IMR-90 (cell line): ENCODE results near the gene CRY2. TPM values are rescaled to one million over a fixed set of nuclear protein-coding genes. Genes with fewer than 3 reads are reported as not detected.

Experiments used
- ATAC-seq: fragments of 200-7000 bp; cut with Tn5 transposase; 2 replicates; pipeline ENCODE4 v1.9.1; 2020; ENCODE audit warnings: low read depth, mild to moderate bottlenecking, moderate library complexity
- BruUV-seq: library from RNA; stranded (reverse); fragments of 400-500 nt; replicated peaks from 2 replicates; lab custom pipeline; 2021; lab: Mats Ljungman, UMichigan
- CTCF ChIA-PET: fragments of 300-600 bp; formaldehyde crosslinking; extraction: SDS; loops from one replicate; lab custom pipeline; 2021; ENCODE audit warnings: antibody characterized with exemption; lab: Yijun Ruan, JAX
- POLR2A ChIA-PET: fragments of 300-600 bp; sonication (Branson Sonifier 250); formaldehyde crosslinking; loops from one replicate; lab custom pipeline; 2022; ENCODE audit warnings: antibody characterized with exemption; ENCODE audit not compliant: unreplicated experiment; lab: Charles Lee
- DNase-seq: peaks from one replicate; pipeline ENCODE4 v3.0.0; 2013
- H2AFZ ChIP-seq: replicated peaks from 2 replicates; pipeline ENCODE3; 2013; ENCODE audit warnings: low read length, mild to moderate bottlenecking; ENCODE audit not compliant: poor library complexity
- H2AK5ac ChIP-seq: 2 replicates; pipeline ENCODE4 v1.6.1; 2013; ENCODE audit warnings: low read depth, low read length, inconsistent platforms
- H2AK9ac ChIP-seq: replicated peaks from 2 replicates; pipeline ENCODE3; 2013; ENCODE audit warnings: mild to moderate bottlenecking, low read depth, low read length, moderate library complexity; ENCODE audit not compliant: poor library complexity
- H2BK120ac ChIP-seq: 2 replicates; pipeline ENCODE4 v1.6.1; 2013; ENCODE audit warnings: low read depth, low read length, inconsistent platforms
- H2BK15ac ChIP-seq: 3 replicates; pipeline ENCODE4 v1.6.1; 2013; ENCODE audit warnings: low read depth, low read length, inconsistent platforms
- H2BK20ac ChIP-seq: 2 replicates; pipeline ENCODE4 v1.6.1; 2013; ENCODE audit warnings: low read depth, mild to moderate bottlenecking, inconsistent platforms, low read length, moderate library complexity
- H2BK5ac ChIP-seq: 2 replicates; pipeline ENCODE4 v1.6.1; 2013; ENCODE audit warnings: mild to moderate bottlenecking, low read depth, low read length, inconsistent platforms; ENCODE audit not compliant: poor library complexity, severe bottlenecking
- H3K14ac ChIP-seq: replicated peaks from 2 replicates; pipeline ENCODE4 v1.6.1; 2013; ENCODE audit warnings: low read depth, low read length, inconsistent platforms
- H3K18ac ChIP-seq: 2 replicates; pipeline ENCODE4 v1.6.1; 2013; ENCODE audit warnings: low read depth, low read length, control low read depth
- H3K23ac ChIP-seq: 2 replicates; pipeline ENCODE4 v1.6.1; 2013; ENCODE audit warnings: low read depth, low read length, inconsistent platforms
- H3K27ac ChIP-seq: 2 replicates; pipeline ENCODE4 v1.5.1; 2013; ENCODE audit warnings: mild to moderate bottlenecking, control low read depth, low read length; ENCODE audit not compliant: insufficient read depth
- H3K27me3 ChIP-seq: 2 replicates; pipeline ENCODE4 v1.6.1; 2013; ENCODE audit warnings: low read length; ENCODE audit not compliant: control insufficient read depth, insufficient read depth
- H3K36me3 ChIP-seq: 2 replicates; pipeline ENCODE4 v1.6.1; 2013; ENCODE audit warnings: low read length, mixed read lengths; ENCODE audit not compliant: control insufficient read depth, insufficient read depth
- H3K4ac ChIP-seq: 2 replicates; pipeline ENCODE4 v1.6.1; 2013; ENCODE audit warnings: low read depth, low read length, inconsistent platforms
- H3K4me1 ChIP-seq: 2 replicates; pipeline ENCODE4 v1.6.1; 2013; ENCODE audit warnings: low read length, mixed read lengths; ENCODE audit not compliant: control insufficient read depth, insufficient read depth
- H3K4me2 ChIP-seq: 2 replicates; pipeline ENCODE4 v1.6.1; 2013; ENCODE audit warnings: low read depth, mild to moderate bottlenecking, control low read depth, low read length, moderate library complexity
- H3K4me3 ChIP-seq: 2 replicates; pipeline ENCODE4 v1.5.1; 2013; ENCODE audit warnings: low read depth, mild to moderate bottlenecking, control low read depth, low read length, moderate library complexity; ENCODE audit not compliant: insufficient read depth
- H3K56ac ChIP-seq: 2 replicates; pipeline ENCODE4 v1.6.1; 2013; ENCODE audit warnings: low read length, inconsistent platforms; ENCODE audit not compliant: insufficient read depth; ENCODE audit errors: extremely low read depth
- H3K79me1 ChIP-seq, 2 experiments: 2 replicates each; pipeline ENCODE4 v1.6.1; 2013; ENCODE audit warnings: low read length in 2 of 2, inconsistent platforms in 1 of 2, low read depth in 1 of 2
- H3K9ac ChIP-seq: 2 replicates; pipeline ENCODE4 v1.6.1; 2013; ENCODE audit warnings: low read depth, low read length, control low read depth
- H3K9me1 ChIP-seq: 2 replicates; pipeline ENCODE4 v1.6.1; 2013; ENCODE audit warnings: low read length, inconsistent platforms; ENCODE audit not compliant: insufficient read depth
- H3K9me3 ChIP-seq: 2 replicates; pipeline ENCODE4 v1.6.1; 2013; ENCODE audit warnings: low read length; ENCODE audit not compliant: control insufficient read depth, insufficient read depth
- H4K20me1 ChIP-seq: 2 replicates; pipeline ENCODE4 v1.6.1; 2013; ENCODE audit warnings: low read length, inconsistent platforms; ENCODE audit not compliant: insufficient read depth
- H4K5ac ChIP-seq: 2 replicates; pipeline ENCODE4 v1.6.1; 2013; ENCODE audit warnings: mild to moderate bottlenecking, low read depth, low read length, control low read depth
- H4K8ac ChIP-seq, 2 experiments: 2 replicates each; pipeline ENCODE4 v1.6.1; 2013; ENCODE audit warnings: low read depth in 2 of 2, low read length in 2 of 2, control low read depth in 1 of 2, inconsistent platforms in 1 of 2
- H4K91ac ChIP-seq: 2 replicates; pipeline ENCODE4 v1.6.1; 2013; ENCODE audit warnings: low read depth, low read length, inconsistent platforms; ENCODE audit not compliant: insufficient read depth
- BHLHE40 ChIP-seq: fragments of 150-350 bp; IDR thresholded peaks from 2 replicates; pipeline ENCODE4 v1.6.1; 2016; ENCODE audit warnings: mild to moderate bottlenecking, low read depth, low read length
- CEBPB ChIP-seq: IDR thresholded peaks from 2 replicates; pipeline ENCODE4 v1.6.1; 2012; ENCODE audit warnings: low read depth, low read length, improper control_type of control experiment
- CHD1 ChIP-seq: IDR thresholded peaks from 2 replicates; pipeline ENCODE4 v1.6.1; 2012; ENCODE audit warnings: low read depth, low read length, improper control_type of control experiment
- FOS ChIP-seq: fragments of 150-350 bp; IDR thresholded peaks from 2 replicates; pipeline ENCODE4 v1.6.1; 2016; ENCODE audit warnings: low read depth, low read length
- MAFK ChIP-seq: IDR thresholded peaks from 2 replicates; pipeline ENCODE4 v1.6.1; 2012; ENCODE audit warnings: low read depth, low read length, improper control_type of control experiment
- MAZ ChIP-seq: IDR thresholded peaks from 2 replicates; pipeline ENCODE4 v1.6.1; 2012; ENCODE audit warnings: low read depth, mild to moderate bottlenecking, low read length, improper control_type of control experiment, moderate library complexity, borderline replicate concordance
- MXI1 ChIP-seq: IDR thresholded peaks from 2 replicates; pipeline ENCODE4 v1.6.1; 2012; ENCODE audit warnings: low read depth, mild to moderate bottlenecking, low read length, moderate library complexity, borderline replicate concordance
- NFE2L2 ChIP-seq: fragments of 150-350 bp; IDR thresholded peaks from 2 replicates; pipeline ENCODE4 v1.6.1; 2016; ENCODE audit warnings: low read depth, mild to moderate bottlenecking, low read length
- POLR2A ChIP-seq: IDR thresholded peaks from 2 replicates; pipeline ENCODE4 v1.6.1; 2012; ENCODE audit warnings: mild to moderate bottlenecking, low read depth, low read length
- RAD21 ChIP-seq: IDR thresholded peaks from 2 replicates; pipeline ENCODE4 v1.6.1; 2012; ENCODE audit warnings: low read length, improper control_type of control experiment
- RCOR1 ChIP-seq: IDR thresholded peaks from 2 replicates; pipeline ENCODE4 v1.6.1; 2012; ENCODE audit warnings: mild to moderate bottlenecking, low read length, improper control_type of control experiment; ENCODE audit not compliant: insufficient replicate concordance
- RFX5 ChIP-seq: IDR thresholded peaks from 2 replicates; pipeline ENCODE4 v1.8.0; 2012; ENCODE audit warnings: low read depth, mild to moderate bottlenecking, low read length, moderate library complexity
- SMC3 ChIP-seq: fragments of 150-350 bp; IDR thresholded peaks from 2 replicates; pipeline ENCODE4 v1.6.1; 2016; ENCODE audit warnings: low read depth, mild to moderate bottlenecking, antibody characterized with exemption, low read length, moderate library complexity
- WGBS, 2 experiments: methylation state at CpG; one replicate each; pipeline versions ENCODE4 v1.1.5 to v1.1.7; 2013; ENCODE audit warnings: missing lambda C conversion rate in 2 of 2; ENCODE audit not compliant: insufficient read length in 1 of 2; ENCODE audit errors: extremely low coverage in 2 of 2; 5-methylcytosine and 5-hydroxymethylcytosine counted together
- dilution Hi-C: fragments of 300-500 bp; cut with HindIII; formaldehyde crosslinking; loops from one replicate; pipeline ENCODE4 v1.14.3; 2018; ENCODE audit warnings: low sequenced_read_pairs; ENCODE audit not compliant: unreplicated experiment
- in situ Hi-C: fragments of 300-500 bp; cut with MboI; formaldehyde crosslinking; loops from 3 replicates; pipeline ENCODE4 v1.14.3; 2019; ENCODE audit warnings: low sequenced_read_pairs, inconsistent platforms, mixed read lengths
- intact Hi-C: fragments of 100-400 bp; cut with micrococcal nuclease; formaldehyde crosslinking; loops from 2 replicates; pipeline ENCODE4 v1.10.0; 2022
- polyA plus RNA-seq, 3 experiments: library from polyadenylated mRNA; depleted of rRNA; stranded (reverse); fragments of >200 nt; gene quantifications; 2 replicates each; pipeline ENCODE4 v1.2.3, GENCODE V29; 2012; ENCODE audit warnings: low replicate concordance in 1 of 3
- total RNA-seq: library from RNA; depleted of rRNA; stranded (reverse); fragments of >200 nt; gene quantifications from 2 replicates; pipeline ENCODE4 v1.2.3, GENCODE V29; 2012
- TF ChIP-seq, protein P1 (sequence below): fragments of 150-350 bp; IDR thresholded peaks from 2 replicates; pipeline ENCODE4 v1.6.1; 2016; ENCODE audit warnings: low read depth, mild to moderate bottlenecking, low read length, moderate library complexity, borderline replicate concordance
- TF ChIP-seq, protein P2 (sequence below): conservative IDR thresholded peaks from 2 replicates; pipeline ENCODE4 v1.5.1; 2012; ENCODE audit warnings: mild to moderate bottlenecking, low read depth, low read length, improper control_type of control experiment
- TF ChIP-seq, protein P3 (sequence below): fragments of 150-350 bp; IDR thresholded peaks from 2 replicates; pipeline ENCODE4 v1.6.1; 2017; ENCODE audit warnings: mild to moderate bottlenecking, antibody characterized with exemption, low read length, low read depth

Gene CRY2
- total and polyA plus RNA-seq, 2 of the 4 experiments (the other 2 are of a cell fraction) = 12.2 to 13.1 TPM

DNA sequence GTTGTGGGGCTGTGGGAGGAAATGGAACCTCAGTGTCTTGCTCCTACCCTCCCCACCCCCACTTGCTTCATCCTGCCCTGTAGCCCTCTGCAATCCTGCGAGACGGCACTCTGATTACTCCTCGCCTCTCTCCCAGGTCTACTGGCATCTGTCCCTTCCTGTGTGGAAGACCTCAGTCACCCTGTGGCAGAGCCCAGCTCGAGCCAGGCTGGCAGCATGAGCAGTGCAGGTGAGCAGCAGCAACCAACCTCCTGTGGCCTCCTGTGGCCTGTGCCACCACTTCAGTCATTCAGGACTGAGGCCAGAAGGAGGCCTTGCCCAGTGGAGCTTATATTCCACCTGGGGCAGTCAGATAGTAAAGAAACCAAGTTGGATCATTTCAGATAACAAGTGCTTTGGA lies 23.4 kb downstream of the CRY2 start:
- no peak overlapping the region for H2AK9ac ChIP-seq
- dilution Hi-C loops (no loop called here), intact Hi-C loops (loop anchor here (10.0 kb wide), 1 partner anchor 134 kb away; no protein-coding TSS in a partner anchor), in situ Hi-C loops (loop anchor here (10.0 kb wide), 1 partner anchor 134 kb away; no protein-coding TSS in a partner anchor)
- H3K36me3 ChIP-seq = peaks cover 55% of the 10 kb centered on the region
- no peaks in the 10 kb centered on the region for H3K27me3 ChIP-seq
- peaks cover 0 to 8% of the 10 kb centered on the region in 2 experiments; a peak in 3 of 4 replicates for H3K79me1 ChIP-seq
- DNase-seq (no peak), ATAC-seq (no peak)
- no peak overlapping the region for H3K4ac ChIP-seq
- BruUV-seq = no TSS peak
- no peak overlapping the region for H4K5ac ChIP-seq
- H3K9me3 ChIP-seq = no peaks in the 10 kb centered on the region
- no peak overlapping the region for H2AFZ ChIP-seq
- TF ChIP-seq CHD1 (no peak), RAD21 (no peak), FOS (no peak), MAZ (no peak), SMC3 (no peak), MXI1 (no peak), CEBPB (no peak), POLR2A (no peak), RCOR1 (no peak), RFX5 (no peak), BHLHE40 (no peak), NFE2L2 (no peak), MAFK (no peak)
- TF ChIP-seq, protein P1, sequence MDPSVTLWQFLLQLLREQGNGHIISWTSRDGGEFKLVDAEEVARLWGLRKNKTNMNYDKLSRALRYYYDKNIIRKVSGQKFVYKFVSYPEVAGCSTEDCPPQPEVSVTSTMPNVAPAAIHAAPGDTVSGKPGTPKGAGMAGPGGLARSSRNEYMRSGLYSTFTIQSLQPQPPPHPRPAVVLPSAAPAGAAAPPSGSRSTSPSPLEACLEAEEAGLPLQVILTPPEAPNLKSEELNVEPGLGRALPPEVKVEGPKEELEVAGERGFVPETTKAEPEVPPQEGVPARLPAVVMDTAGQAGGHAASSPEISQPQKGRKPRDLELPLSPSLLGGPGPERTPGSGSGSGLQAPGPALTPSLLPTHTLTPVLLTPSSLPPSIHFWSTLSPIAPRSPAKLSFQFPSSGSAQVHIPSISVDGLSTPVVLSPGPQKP = no peak
- TF ChIP-seq, protein P2, sequence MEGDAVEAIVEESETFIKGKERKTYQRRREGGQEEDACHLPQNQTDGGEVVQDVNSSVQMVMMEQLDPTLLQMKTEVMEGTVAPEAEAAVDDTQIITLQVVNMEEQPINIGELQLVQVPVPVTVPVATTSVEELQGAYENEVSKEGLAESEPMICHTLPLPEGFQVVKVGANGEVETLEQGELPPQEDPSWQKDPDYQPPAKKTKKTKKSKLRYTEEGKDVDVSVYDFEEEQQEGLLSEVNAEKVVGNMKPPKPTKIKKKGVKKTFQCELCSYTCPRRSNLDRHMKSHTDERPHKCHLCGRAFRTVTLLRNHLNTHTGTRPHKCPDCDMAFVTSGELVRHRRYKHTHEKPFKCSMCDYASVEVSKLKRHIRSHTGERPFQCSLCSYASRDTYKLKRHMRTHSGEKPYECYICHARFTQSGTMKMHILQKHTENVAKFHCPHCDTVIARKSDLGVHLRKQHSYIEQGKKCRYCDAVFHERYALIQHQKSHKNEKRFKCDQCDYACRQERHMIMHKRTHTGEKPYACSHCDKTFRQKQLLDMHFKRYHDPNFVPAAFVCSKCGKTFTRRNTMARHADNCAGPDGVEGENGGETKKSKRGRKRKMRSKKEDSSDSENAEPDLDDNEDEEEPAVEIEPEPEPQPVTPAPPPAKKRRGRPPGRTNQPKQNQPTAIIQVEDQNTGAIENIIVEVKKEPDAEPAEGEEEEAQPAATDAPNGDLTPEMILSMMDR = no peak
- TF ChIP-seq, protein P3, sequence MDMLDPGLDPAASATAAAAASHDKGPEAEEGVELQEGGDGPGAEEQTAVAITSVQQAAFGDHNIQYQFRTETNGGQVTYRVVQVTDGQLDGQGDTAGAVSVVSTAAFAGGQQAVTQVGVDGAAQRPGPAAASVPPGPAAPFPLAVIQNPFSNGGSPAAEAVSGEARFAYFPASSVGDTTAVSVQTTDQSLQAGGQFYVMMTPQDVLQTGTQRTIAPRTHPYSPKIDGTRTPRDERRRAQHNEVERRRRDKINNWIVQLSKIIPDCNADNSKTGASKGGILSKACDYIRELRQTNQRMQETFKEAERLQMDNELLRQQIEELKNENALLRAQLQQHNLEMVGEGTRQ = no peak
- H3K9ac ChIP-seq = no peak overlapping the region
- H2BK15ac ChIP-seq = no peak overlapping the region
- no peak overlapping the region for H3K23ac ChIP-seq
- 100% methylated on average over 2 of the region's 4 CpGs; no CpG with 5 or more reads in 1 of the 2 experiments for WGBS, 2 experiments
- H2BK5ac ChIP-seq = no peak overlapping the region
- no peak overlapping the region for H2AK5ac ChIP-seq
- no peak overlapping the region for H3K4me3 ChIP-seq
- ChIA-PET CTCF (no interaction called here), POLR2A (no interaction called here)
- no peak overlapping the region for H4K91ac ChIP-seq
- no peak overlapping the region for H3K56ac ChIP-seq
- H3K14ac ChIP-seq = no peak overlapping the region
- H3K9me1 ChIP-seq = peaks cover 15% of the 10 kb centered on the region
- no peak overlapping the region for H4K8ac ChIP-seq
- H3K27ac ChIP-seq = no peak overlapping the region
- H3K4me1 ChIP-seq = peaks cover 8% of the 10 kb centered on the region
- H3K4me2 ChIP-seq = no peak overlapping the region
- H2BK120ac ChIP-seq = no peak overlapping the region
- H3K18ac ChIP-seq = no peak overlapping the region
- peaks cover 11% of the 10 kb centered on the region for H4K20me1 ChIP-seq
- no peak overlapping the region for H2BK20ac ChIP-seq
